ENCODE results near the gene PHACTR1. TPM values are rescaled to one million over a fixed set of nuclear protein-coding genes. Genes with fewer than 3 reads are reported as not detected.

Gene PHACTR1
- total and polyA plus RNA-seq, 2 of the 4 experiments (the other 2 are of a cell fraction) = not detected

DNA sequence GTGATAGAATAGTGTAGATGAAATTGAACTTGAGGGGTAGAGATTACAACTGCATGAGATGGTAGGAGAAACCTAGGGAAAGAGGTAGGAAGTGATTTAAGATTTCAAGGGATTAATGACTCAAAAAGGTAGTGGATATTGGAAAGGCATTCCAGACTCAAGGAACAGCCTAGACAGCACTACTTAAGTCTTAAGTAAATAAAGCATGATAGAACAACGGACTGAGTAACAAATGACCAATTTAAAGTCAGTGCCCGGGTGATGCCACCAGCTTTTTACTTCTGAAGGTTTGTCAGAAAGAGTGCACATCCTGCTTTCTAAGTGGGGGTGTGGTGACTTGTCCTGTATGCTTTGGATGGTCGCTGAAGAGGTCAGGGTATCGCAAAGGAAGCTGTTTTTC lies 81.8 kb downstream of the PHACTR1 start:
- WGBS, 2 experiments (ENCODE audit: extremely low coverage in 2 of 2, insufficient read length in 1 of 2) = no CpG with 5 or more reads among the region's 4 CpGs
- POLR2A ChIA-PET (ENCODE audit: unreplicated experiment) = no interaction called here

More for the DNA sequence above, 81.8 kb downstream of the PHACTR1 start:
- Histone ChIP-seq H3K14ac (replicated peaks; ENCODE audit: low read depth, low read length) (no peak overlapping the region), H4K20me1 (ENCODE audit: insufficient read depth, low read length) (no peaks in the 10 kb centered on the region), H3K18ac (ENCODE audit: low read depth, low read length) (no peak overlapping the region), H2BK20ac (ENCODE audit: low read depth, low read length) (no peak overlapping the region), H3K9me3 (ENCODE audit: control insufficient read depth, insufficient read depth, low read length) (peaks cover 2% of the 10 kb centered on the region; the same call in 1 of the 2 replicates), H3K27ac (ENCODE audit: insufficient read depth, low read length) (no peak overlapping the region), H2AK9ac (replicated peaks; ENCODE audit: low read depth, low read length, poor library complexity) (no peak overlapping the region), H3K36me3 (ENCODE audit: control insufficient read depth, insufficient read depth, low read length) (no peaks in the 10 kb centered on the region), H2BK5ac (ENCODE audit: low read depth, low read length, poor library complexity, severe bottlenecking) (no peak overlapping the region), H3K23ac (ENCODE audit: low read depth, low read length) (no peak overlapping the region), H2BK120ac (ENCODE audit: low read depth, low read length) (no peak overlapping the region), H3K79me1 (ENCODE audit: low read depth in 1 of 2, low read length in 2 of 2) (no peaks in the 10 kb centered on the region), H3K9me1 (ENCODE audit: insufficient read depth, low read length) (no peaks in the 10 kb centered on the region), H2AK5ac (ENCODE audit: low read depth, low read length) (no peak overlapping the region), H4K8ac (ENCODE audit: low read depth in 2 of 2, low read length in 2 of 2) (no peak overlapping the region), H2AFZ (replicated peaks; ENCODE audit: low read length, poor library complexity) (no peak overlapping the region), H4K91ac (ENCODE audit: insufficient read depth, low read depth, low read length) (no peak overlapping the region), H2BK15ac (ENCODE audit: low read depth, low read length) (no peak overlapping the region), H3K4me1 (ENCODE audit: control insufficient read depth, insufficient read depth, low read length) (no peaks in the 10 kb centered on the region), H3K4me2 (ENCODE audit: low read depth, low read length) (no peak overlapping the region), H3K27me3 (ENCODE audit: control insufficient read depth, insufficient read depth, low read length) (no peaks in the 10 kb centered on the region), H3K56ac (ENCODE audit: extremely low read depth, insufficient read depth, low read length) (no peak overlapping the region), H4K5ac (ENCODE audit: low read depth, low read length) (no peak overlapping the region), H3K4me3 (ENCODE audit: insufficient read depth, low read depth, low read length) (no peak overlapping the region), H3K4ac (ENCODE audit: low read depth, low read length) (no peak overlapping the region), H3K9ac (ENCODE audit: low read depth, low read length) (no peak overlapping the region)
- CTCF ChIA-PET = no interaction called here
- in situ Hi-C loops (cut with MboI; ENCODE audit: low sequenced_read_pairs) (no loop called here), dilution Hi-C loops (cut with HindIII; ENCODE audit: low sequenced_read_pairs, unreplicated experiment) (no loop called here), intact Hi-C loops (cut with micrococcal nuclease) (no loop called here)
- no TSS peak for BruUV-seq (replicated peaks)
- no peak for ATAC-seq (ENCODE audit: low read depth)
- TF ChIP-seq MAFK (IDR thresholded peaks at IDR 0.05; ENCODE audit: low read depth, low read length) (no peak), RFX5 (IDR thresholded peaks at IDR 0.05; ENCODE audit: low read depth, low read length) (no peak), RAD21 (IDR thresholded peaks at IDR 0.05; ENCODE audit: low read length) (no peak), NFE2L2 (IDR thresholded peaks at IDR 0.05; ENCODE audit: low read depth, low read length) (no peak), BHLHE40 (IDR thresholded peaks at IDR 0.05; ENCODE audit: low read depth, low read length) (no peak), CHD1 (IDR thresholded peaks at IDR 0.05; ENCODE audit: low read depth, low read length) (no peak)
- DNase-seq = no peak
